RPMI7951 (cell line): ENCODE data around the gene CDCA5. TPM values are rescaled to one million over a fixed set of nuclear protein-coding genes. Genes with fewer than 3 reads are reported as not detected.

Experiments used
- DNase-seq: peaks from one replicate; pipeline ENCODE4 v3.0.0-alpha.2; 2012; ENCODE audit warnings: low read depth
- total RNA-seq: library from RNA; depleted of rRNA; stranded (reverse); fragments of >200 nt; shearing (Covaris generic); gene quantifications from 2 replicates; pipeline ENCODE4 v1.2.3, GENCODE V29; 2014; rRNA removed

The CDCA5 gene
- 41.7 and 45.7 TPM in 2 replicates for total RNA-seq

GRCh38 chr11:65083834-65084597 lies at the start of gene CDCA5, which contains the start of gene ZFPL1:
CDCA5 (minus strand) TSS chr11:65084040; CDS start chr11:65083978, 62 bp downstream.
ZFPL1 (plus strand) TSS chr11:65084222; CDS start chr11:65084699, 477 bp downstream.
- peak; percentile 94 for DNase-seq

GRCh38 chr11:65132988-65133700 lies 49.3 kb upstream of the CDCA5 start:
- DNase-seq: no peak

GRCh38 chr11:65132238-65132987 lies 48.6 kb upstream of the CDCA5 start:
- no peak for DNase-seq

- no peak for DNase-seq
Observed at GRCh38 chr11:65131895-65132237, 48.0 kb upstream of the CDCA5 start.

GRCh38 chr11:65131417-65131776 lies 47.6 kb upstream of the CDCA5 start:
- no peak for DNase-seq

GRCh38 chr11:65130631-65131416 lies 47.0 kb upstream of the CDCA5 start:
- DNase-seq: no peak

- no peak for DNase-seq
Observed at GRCh38 chr11:65129649-65130441, 46.0 kb upstream of the CDCA5 start.

GRCh38 chr11:65128182-65129145 lies 44.6 kb upstream of the CDCA5 start:
- no peak for DNase-seq

GRCh38 chr11:65127473-65128181 lies 43.8 kb upstream of the CDCA5 start:
- no peak for DNase-seq

GRCh38 chr11:65126624-65127274 lies 42.9 kb upstream of the CDCA5 start:
- DNase-seq: no peak

GRCh38 chr11:65125197-65126056 lies 41.6 kb upstream of the CDCA5 start:
- no peak for DNase-seq

GRCh38 chr11:65124480-65125196 lies 40.8 kb upstream of the CDCA5 start:
- DNase-seq: no peak

GRCh38 chr11:65121865-65122696 lies 38.2 kb upstream of the CDCA5 start, which contains the start of the genes FAU and MRPL49:
FAU (minus strand) TSS chr11:65122134; CDS start chr11:65121813, 321 bp downstream.
MRPL49 (plus strand) TSS chr11:65122321; CDS start chr11:65122347, 26 bp downstream.
- DNase-seq: peak; percentile 94

GRCh38 chr11:65121447-65121864 lies 37.6 kb upstream of the CDCA5 start:
- no peak for DNase-seq

- DNase-seq: no peak
Observed at GRCh38 chr11:65120831-65121230, 37.0 kb upstream of the CDCA5 start.

- no peak for DNase-seq
Observed at GRCh38 chr11:65119670-65119995, 35.8 kb upstream of the CDCA5 start.
